22Rv1 (cell line): Measurements from ENCODE around the gene ZEB1.

Experiments used
- ZFX ChIP-seq: fragments of 450-650 bp; IDR thresholded peaks from 2 replicates; pipeline ENCODE4 v1.6.1; 2017; ENCODE audit warnings: antibody characterized with exemption, borderline replicate concordance
- TF ChIP-seq, protein P1 (sequence below): fragments of 450-650 bp; IDR thresholded peaks from 2 replicates; pipeline ENCODE4 v1.5.1; 2017; ENCODE audit warnings: mild to moderate bottlenecking

DNA sequence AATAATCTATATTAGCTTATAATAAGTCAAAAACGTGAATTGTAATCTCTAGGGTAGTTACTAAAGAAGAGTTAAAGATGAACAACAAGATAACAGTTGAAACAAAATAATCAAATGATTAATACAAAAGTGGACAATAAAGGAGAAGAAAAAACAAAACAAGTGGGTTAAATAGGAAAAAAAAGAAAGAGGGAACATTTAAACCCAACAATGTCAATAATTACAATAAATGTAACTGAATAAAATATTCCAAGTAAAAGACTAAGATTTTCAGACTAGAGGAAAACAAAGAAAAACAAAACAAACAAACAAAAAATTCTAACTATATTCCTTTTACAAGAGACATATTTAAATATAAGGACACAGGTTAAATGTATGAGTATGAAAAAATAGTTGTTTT is 38.0 kb upstream of the ZEB1 start:
- TF ChIP-seq, protein P1, sequence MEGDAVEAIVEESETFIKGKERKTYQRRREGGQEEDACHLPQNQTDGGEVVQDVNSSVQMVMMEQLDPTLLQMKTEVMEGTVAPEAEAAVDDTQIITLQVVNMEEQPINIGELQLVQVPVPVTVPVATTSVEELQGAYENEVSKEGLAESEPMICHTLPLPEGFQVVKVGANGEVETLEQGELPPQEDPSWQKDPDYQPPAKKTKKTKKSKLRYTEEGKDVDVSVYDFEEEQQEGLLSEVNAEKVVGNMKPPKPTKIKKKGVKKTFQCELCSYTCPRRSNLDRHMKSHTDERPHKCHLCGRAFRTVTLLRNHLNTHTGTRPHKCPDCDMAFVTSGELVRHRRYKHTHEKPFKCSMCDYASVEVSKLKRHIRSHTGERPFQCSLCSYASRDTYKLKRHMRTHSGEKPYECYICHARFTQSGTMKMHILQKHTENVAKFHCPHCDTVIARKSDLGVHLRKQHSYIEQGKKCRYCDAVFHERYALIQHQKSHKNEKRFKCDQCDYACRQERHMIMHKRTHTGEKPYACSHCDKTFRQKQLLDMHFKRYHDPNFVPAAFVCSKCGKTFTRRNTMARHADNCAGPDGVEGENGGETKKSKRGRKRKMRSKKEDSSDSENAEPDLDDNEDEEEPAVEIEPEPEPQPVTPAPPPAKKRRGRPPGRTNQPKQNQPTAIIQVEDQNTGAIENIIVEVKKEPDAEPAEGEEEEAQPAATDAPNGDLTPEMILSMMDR = no peak
- TF ChIP-seq ZFX = no peak
